Muscle layer of colon (tissue), 2 donors: ENCODE results near the gene ARHGEF10L.

Experiments used
- H3K27ac ChIP-seq: one replicate; pipeline ENCODE4 v1.7.0; 2013; ENCODE audit warnings: low read depth, mild to moderate bottlenecking, low read length, moderate library complexity
- H3K27me3 ChIP-seq, 2 donors: one replicate each; pipeline ENCODE4 v1.7.0; 2013; ENCODE audit warnings: low read length in 2 of 2, mild to moderate bottlenecking in 2 of 2; ENCODE audit not compliant: insufficient read depth in 2 of 2, control insufficient read depth in 1 of 2
- H3K36me3 ChIP-seq: one replicate; pipeline ENCODE4 v1.7.0; 2013; ENCODE audit warnings: mild to moderate bottlenecking, low read length; ENCODE audit not compliant: insufficient read depth
- H3K4me1 ChIP-seq: one replicate; pipeline ENCODE4 v1.7.0; 2013; ENCODE audit warnings: mild to moderate bottlenecking, low read length; ENCODE audit not compliant: insufficient read depth
- H3K4me3 ChIP-seq, 2 donors: one replicate each; pipeline ENCODE4 v1.7.0; 2013; ENCODE audit warnings: low read length in 2 of 2, low read depth in 1 of 2, mild to moderate bottlenecking in 1 of 2, moderate library complexity in 1 of 2
- H3K9ac ChIP-seq: one replicate; pipeline ENCODE4 v1.7.0; 2013; ENCODE audit warnings: low read length
- H3K9me3 ChIP-seq: one replicate; pipeline ENCODE4 v1.7.0; 2013; ENCODE audit warnings: mild to moderate bottlenecking, low read length
- donor health status: abdominal sarcoma.
- donor health status: Adenocarcinoma of cecum.

The ARHGEF10L gene

GRCh38 chr1:17746920-17747319 lies 207.4 kb downstream of the ARHGEF10L start:
- Histone ChIP-seq H3K36me3 (no peaks in the 10 kb centered on the region), H3K4me3 (no peak overlapping the region), H3K9ac (no peak overlapping the region), H3K4me1 (peaks cover 5% of the 10 kb centered on the region), H3K27me3 (peaks cover 0 to 3% of the 10 kb centered on the region in 2 donors), H3K27ac (no peak overlapping the region), H3K9me3 (no peaks in the 10 kb centered on the region)
